ENCODE measurements around the gene BTNL2.
A peak's percentile ranks its signal among the peaks of the same experiment; 100 is the strongest.
"Not testable (repeated sequence)": the region's sequence is repeated elsewhere in the genome, so short reads cannot be mapped to it uniquely, and the experiment has no call there.

Gene BTNL2, protein sequence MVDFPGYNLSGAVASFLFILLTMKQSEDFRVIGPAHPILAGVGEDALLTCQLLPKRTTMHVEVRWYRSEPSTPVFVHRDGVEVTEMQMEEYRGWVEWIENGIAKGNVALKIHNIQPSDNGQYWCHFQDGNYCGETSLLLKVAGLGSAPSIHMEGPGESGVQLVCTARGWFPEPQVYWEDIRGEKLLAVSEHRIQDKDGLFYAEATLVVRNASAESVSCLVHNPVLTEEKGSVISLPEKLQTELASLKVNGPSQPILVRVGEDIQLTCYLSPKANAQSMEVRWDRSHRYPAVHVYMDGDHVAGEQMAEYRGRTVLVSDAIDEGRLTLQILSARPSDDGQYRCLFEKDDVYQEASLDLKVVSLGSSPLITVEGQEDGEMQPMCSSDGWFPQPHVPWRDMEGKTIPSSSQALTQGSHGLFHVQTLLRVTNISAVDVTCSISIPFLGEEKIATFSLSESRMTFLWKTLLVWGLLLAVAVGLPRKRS

DNA sequence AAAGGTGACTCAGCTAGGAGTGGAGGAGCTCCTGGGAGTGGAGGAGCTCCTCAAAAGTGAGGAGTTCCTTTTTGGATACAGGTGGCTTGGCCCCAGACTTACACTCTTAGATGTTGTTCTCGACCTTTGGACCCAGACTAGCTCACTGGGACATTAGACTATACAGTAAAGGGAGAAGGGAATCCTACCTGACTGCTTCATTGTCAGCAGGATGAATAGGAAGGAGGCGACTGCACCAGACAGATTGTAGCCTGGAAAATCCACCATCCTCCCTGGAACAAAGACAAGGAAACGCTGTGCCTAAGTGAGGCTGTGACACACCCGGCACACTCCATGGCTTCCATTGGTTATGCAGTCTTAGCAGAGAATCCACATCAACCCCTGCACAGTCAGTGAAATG is at the start of gene BTNL2:
BTNL2 (minus strand) TSS at position 325 of the 400 bp plus-strand sequence; CDS start at position 267, 58 bp downstream.
- DNase-seq (ENCODE audit: low spot score), result no peak

DNA sequence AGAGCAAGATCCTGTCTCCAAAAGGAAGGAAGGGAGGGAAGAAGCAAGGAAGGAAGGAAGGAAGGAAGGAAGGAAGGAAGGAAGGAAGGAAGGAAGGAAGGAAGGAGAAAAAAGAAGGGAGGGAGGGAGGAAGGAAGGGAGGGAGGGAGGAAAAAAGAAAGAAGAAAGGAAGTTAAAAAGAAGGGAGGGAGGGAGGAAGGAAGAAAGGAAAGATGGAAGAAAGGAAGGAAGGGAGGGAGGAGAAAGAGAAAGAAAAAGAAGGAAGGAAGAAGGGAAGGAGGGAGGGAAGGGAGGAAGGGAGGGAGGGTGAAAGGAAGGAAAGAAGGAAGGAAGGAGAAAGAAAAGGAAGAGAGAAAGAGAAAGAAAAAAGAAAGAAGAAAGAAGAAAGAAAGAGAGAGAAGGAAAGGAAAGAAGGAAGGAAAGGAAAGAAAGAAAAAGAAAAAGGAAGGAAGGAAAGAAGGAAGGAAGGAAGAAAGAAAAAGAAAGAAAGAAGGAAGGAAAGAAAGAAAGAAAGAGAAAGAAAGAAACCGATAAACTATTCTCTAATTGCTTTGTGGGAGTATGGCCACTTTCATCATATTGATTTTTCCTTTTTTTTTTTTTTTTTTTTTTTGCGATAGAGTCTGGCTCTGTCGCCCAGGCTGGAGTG is 42.2 kb upstream of the BTNL2 start:
- no peak for DNase-seq (ENCODE audit: low spot score)

DNA sequence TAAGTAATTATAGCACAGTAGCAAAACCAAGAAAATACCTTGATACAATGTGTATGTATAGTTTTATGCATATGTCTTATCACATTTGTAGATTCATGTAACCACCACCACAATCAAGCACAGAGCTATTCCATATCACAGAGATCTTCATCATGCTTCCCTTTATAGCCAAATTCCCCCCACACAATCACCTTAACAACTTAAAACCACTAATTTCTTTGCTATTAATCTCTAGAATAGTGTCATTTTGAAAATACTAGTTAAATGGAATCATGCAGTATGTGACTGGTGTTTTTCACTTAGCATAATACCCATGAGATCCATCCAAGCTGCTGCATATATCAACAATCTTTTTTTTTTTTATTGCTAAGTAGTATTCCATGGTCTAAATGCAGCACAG is 41.0 kb upstream of the BTNL2 start:
- no peak for DNase-seq (ENCODE audit: low spot score)

DNA sequence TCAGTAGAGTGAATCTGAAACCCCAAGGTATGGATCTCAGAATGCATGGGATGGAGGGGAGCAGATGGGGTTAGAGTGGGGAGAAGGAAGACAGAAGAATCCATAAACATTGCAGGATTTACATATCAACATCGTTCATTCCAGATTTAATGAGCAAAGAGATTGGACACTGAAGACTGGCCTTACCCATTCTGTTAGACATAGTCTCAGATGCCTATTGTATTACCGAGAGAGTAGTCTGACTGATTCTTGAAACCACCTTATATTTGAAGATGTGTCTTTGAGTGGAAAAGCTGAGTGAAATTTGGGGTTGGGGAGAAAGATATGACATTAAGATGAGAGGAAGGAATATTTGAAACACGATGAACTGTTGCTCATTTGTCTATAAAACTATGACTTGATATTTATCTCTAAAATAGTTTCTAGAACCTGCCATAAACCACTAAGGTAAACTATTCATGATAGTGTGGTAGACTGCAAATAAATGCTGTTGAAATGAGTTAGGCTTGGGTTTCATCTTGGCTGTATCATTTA is 38.4 kb upstream of the BTNL2 start:
- DNase-seq (ENCODE audit: low spot score), result no peak

DNA sequence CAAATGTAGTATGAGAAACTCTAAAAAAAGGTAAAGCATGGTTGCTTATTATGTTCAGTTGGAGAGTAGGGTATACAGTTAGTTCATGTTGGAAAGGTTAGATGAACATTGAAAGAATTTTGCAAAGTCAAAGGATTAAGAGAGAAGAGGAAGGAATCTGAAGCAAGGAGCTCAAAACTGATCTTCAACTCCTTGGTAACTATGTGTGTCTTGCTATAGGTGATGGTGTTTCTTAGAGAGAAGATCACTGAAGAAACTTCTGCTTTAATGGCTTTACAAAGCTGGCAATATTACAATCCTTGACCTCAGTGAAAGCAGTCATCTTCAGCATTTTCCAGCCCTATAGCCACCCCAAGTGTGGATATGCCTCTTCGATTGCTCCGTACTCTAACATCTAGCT is 37.5 kb upstream of the BTNL2 start:
- DNase-seq (ENCODE audit: low spot score), result no peak

DNA sequence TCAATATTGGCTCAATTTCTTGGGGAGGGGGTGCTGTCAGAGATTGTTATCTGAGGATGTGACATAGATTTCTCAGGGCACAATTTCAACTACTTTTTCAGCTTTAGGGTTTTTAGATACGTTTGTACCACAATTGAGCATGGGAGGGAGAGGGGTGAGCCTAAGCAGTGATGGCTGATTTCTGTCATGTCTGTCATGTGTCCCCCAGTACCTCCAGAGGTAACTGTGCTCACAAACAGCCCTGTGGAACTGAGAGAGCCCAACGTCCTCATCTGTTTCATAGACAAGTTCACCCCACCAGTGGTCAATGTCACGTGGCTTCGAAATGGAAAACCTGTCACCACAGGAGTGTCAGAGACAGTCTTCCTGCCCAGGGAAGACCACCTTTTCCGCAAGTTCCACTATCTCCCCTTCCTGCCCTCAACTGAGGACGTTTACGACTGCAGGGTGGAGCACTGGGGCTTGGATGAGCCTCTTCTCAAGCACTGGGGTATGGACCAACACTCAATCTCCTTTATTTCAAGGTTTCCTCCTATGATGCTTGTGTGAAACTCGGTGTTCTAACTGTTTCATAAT is 36.1 kb upstream of the BTNL2 start:
- DNase-seq (ENCODE audit: low spot score), result no peak

DNA sequence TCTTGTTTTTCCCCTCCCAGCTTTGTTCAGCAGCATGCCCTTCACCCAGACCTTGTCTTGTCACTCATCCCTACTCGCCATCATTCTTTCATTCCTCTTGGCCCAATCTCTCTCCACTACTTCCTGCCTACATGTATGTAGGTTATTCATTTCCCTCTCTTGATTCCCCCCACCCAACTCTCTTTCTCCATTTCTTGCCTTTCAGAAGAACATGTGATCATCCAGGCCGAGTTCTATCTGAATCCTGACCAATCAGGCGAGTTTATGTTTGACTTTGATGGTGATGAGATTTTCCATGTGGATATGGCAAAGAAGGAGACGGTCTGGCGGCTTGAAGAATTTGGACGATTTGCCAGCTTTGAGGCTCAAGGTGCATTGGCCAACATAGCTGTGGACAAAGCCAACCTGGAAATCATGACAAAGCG is 35.3 kb upstream of the BTNL2 start:
- no peak for DNase-seq (ENCODE audit: low spot score)

DNA sequence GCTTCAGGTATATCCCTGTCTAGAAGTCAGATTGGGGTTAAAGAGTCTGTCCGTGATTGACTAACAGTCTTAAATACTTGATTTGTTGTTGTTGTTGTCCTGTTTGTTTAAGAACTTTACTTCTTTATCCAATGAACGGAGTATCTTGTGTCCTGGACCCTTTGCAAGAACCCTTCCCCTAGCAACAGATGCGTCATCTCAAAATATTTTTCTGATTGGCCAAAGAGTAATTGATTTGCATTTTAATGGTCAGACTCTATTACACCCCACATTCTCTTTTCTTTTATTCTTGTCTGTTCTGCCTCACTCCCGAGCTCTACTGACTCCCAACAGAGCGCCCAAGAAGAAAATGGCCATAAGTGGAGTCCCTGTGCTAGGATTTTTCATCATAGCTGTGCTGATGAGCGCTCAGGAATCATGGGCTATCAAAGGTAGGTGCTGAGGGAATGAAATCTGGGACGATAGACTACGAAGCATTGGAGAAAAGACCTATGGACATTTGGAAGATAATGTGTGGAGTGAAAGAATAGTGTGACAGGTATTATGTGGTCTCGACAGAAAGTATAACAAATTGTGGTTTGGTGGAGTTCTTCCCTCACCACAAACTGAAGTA is 32.7 kb upstream of the BTNL2 start, which contains the start of gene HLA-DRA:
HLA-DRA (plus strand) TSS at position 286 of the 613 bp plus-strand sequence; CDS start at position 350, 64 bp downstream.
- peak; percentile 70 for DNase-seq (ENCODE audit: low spot score)

DNA sequence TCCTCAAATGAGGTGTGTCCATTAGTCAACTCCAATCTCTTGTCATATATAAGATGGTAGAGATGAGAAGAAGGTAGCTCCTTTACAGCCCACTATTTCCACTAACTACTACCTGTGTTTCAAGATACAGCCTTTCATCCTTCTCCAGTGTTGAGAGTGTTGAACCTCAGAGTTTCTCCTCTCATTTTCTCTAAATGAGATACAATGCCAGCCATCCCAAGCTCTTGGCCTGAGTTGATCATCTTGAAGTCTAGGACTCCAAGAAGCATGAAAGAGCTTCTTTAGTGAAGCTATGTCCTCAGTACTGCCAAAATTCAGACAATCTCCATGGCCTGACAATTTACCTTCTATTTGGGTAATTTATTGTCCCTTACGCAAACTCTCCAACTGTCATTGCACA is 32.2 kb upstream of the BTNL2 start:
- DNase-seq (ENCODE audit: low spot score), result no peak

DNA sequence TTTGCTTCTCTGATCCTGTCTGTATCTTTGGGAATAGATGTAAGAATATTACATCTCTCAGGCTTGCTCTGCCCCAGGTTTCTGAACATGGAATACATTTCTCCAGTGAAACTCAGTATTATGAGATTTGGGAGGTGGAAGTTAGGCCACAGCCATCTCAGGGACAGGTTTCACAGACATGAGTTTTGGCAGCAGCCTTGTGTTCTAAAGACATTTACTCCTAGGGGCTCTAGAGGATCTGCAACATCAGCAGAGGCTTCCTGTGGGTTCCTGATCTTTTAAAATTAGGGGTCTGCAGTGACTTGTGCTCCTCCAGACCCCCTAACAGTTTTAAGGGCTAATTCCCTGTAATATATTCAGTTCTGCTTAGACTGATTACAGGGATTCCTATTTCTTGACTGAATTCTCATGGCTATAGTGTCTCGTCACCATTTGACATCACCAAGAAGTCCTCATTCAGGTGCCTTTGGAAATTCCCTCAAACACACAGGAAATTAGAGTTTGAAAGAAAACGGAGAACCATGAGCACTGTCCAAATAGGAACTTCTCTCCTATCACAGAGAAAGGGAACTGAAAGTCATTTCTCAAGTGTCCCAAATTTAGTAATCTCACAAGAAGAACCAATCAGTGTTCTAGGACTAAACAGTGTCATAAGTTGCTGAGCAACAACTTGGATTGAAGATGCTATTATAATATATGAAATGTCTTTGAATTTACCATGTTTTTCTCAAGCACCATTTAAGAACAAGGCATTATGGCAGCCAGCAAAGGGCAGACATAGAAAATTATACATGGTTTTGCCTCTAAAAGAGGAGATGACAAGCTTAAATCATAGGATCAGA is 30.2 kb upstream of the BTNL2 start:
- peak; percentile 22 for DNase-seq (ENCODE audit: low spot score)

DNA sequence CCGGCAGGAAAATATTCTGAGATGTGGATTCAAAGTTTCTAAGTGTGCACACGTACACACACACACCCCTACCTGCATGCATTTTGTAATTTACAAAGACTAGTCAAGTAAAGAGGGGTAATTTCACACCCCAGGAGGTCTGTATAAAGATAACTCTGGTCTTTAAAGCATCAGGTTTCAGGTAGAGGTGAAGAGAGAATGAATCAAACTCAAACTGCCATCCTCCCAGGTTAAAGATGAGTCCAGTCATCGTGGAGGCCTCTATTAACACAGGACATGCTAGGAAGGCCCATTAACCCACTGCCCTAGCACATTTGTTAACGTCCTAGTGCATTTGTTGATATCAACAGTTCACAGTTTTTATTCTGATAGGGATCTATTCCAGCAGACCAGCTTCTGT is 29.2 kb upstream of the BTNL2 start:
- DNase-seq (ENCODE audit: low spot score), result no peak

DNA sequence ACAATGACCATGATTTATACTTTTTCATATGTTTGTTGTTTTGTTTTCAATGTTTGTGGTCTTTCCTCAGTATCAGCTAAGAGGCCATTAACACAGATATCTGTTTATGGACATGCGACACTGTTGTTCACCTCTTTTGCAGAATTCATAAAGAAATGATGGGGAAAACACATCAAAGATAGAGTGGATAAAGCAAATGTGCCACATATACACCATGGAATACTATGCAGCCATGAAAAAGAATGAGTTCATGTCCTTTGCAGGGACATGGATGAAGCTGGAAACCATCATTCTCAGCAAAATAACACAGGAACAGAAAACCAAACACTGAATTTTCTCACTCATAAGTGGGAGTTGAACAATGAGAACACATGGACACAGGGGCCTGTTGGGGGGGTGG is 27.0 kb upstream of the BTNL2 start:
- not testable (repeated sequence) for DNase-seq (ENCODE audit: low spot score)

DNA sequence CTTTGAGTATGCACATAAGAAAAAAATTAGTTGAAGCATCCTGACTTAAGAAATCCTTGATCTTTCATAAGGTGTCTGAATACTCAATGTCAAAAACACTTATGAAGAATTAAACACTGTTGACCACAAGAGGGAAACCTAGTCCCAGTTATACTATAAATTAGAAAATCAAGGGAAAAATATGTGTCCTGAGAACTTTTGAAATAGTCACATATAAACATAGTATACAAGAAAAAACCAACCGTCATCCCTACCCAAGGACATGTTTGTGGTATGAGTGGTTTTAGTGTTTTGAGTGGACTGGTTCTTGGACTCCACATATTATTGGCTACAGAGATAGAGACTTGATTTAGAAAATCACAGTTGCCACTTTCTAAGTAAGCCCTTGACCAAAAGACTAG is 25.1 kb upstream of the BTNL2 start:
- DNase-seq (ENCODE audit: low spot score), result no peak

DNA sequence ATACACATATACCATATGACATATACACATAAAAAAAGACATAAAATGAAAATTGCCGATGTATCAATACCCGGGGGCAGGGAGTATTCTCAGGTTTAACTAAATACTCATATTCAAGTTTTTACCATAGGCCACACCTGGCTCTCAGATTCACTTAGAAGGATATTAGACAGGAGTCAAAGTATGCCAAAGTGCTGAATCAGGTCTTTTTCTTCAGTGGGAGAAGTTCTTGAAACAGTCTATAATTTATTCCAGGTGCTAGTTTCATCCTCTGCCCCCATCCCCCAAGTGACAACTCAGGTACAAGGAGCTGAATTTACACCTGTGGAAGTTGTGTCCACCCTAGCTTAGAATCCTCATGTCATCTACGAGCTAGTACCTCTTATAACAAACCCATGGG is 24.2 kb upstream of the BTNL2 start:
- DNase-seq (ENCODE audit: low spot score), result no peak

DNA sequence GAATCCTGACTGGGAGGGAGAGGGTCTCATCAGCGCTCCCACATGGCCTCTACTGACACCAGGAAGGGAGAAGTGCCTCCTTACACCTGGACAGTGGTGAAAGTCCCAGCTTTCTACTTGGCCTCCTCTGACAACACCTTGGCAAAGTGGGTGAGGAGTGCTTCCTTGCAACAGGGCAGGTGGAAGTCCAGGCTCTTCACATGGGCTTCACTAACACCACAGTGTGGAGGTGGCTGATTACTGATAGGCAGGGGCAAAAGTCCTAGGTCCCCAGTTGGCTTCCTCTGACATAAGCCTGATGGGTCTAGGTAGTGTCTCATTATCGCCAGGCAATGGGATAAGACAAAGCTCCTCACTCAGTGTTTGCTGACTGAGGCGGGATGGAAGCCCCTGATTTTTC is 23.2 kb upstream of the BTNL2 start:
- DNase-seq (ENCODE audit: low spot score), result no peak

DNA sequence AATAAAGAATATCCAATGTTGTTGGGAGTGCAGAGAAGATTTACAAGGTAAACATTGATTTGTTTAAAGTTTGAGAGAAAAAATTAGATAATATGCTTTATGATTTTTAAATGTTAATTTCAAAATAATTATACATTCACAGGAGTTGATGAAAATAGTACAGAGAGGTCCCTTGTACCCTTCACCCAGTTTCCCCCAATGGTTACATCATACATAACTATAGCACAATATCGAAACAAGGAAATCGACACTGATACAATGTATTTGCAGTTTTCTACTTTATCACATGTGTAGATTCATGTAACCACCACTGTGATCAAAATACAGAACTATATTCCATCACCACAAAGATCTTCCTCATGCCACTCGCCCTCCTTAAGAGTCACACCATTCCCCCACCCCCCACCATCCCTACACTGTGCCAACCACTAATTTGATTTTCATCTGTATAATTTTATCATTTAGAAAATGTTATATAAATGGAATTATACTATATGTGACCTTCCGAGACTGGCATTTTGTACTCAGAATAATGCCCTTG is 21.0 kb upstream of the BTNL2 start:
- DNase-seq (ENCODE audit: low spot score), result no peak

DNA sequence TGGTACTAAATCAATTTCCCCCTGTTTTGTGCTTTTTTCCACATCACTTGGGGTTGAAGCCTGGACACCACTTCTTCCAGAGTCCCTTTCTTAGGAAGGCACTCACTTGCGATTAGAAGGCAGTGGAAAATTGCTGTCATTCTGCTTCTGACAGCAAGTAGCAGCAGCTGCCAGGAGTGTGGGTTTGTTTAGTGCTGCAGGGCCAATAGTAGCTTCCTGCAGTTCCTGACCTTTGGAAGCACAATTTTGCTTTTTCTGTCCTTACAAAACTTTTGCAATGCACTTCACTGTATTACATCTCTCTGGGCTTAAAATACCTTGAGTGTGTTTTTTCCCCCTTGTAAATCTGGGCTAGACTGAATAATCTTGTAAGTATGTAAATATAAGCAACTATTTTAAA is 20.2 kb upstream of the BTNL2 start:
- no peak for DNase-seq (ENCODE audit: low spot score)

DNA sequence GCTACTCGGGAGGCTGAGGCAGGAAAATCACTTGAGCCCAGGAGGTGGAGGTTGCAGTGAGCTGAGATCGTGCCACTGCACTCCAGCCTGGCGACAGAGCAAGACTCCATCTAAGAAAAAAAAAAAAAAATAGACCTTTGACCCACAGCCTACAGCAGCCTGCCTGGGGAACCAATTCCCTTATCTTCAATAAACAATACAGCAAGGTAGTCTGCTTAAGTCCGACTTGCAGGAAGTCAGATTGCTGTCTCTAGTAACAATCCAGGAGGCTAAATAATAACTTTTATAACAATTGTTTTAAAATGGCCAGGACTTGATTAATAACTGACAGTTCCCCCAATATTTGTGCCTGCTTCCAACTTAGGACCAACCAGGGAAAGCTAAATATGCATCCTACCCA is 19.4 kb upstream of the BTNL2 start:
- no peak for DNase-seq (ENCODE audit: low spot score)

DNA sequence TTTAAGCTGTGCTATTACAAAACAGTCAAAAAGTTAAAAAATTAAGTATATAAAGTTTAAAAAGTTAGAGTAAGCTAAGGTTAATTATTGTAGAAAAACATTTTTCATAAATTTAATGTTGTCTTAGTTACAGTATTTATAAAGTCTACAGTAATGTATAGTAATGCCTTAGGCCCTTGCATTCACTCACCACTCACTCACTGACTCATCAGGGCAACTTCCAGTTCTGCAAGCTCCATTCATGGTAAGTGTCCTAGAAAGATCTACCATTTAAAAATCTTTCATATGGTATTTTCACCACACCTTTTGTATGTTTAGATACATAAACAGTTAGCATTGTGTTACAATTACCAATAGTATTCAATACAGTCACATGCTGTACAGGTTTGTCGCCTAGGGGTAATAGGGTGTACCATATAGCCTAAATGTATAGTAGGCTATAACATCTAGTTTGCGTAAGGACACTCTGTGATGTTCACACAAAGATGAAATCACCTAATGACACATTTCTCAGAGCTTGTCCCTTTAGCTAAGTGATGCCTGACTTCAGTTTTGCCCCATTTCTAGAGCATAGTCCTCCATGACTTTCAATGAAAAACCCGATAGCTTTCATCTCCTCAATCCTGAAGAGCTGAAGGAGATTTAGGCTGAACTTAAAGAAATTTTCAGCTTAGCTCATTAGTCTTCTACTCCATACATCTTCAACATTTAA is 17.8 kb upstream of the BTNL2 start:
- DNase-seq (ENCODE audit: low spot score), result no peak

DNA sequence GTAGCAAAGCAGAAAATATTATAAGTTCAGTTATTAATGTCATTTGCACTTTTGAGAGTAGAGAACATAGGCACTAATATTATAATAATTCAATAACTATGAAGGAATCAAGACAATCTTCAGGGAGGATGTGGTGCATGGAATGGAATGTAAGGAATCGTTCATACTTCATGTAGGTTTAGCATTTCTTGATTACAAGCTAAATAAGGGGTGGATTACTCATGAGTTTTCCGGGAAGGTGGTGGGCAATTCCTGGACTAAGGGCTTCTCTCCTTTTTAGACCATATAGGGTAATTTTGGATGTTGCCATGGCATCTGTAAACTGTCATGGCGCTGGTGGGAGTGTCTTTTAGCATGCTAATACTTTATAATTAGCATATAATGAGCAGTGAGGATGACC is 9.1 kb upstream of the BTNL2 start:
- DNase-seq (ENCODE audit: low spot score), result no peak
